Endothelial cell of umbilical vein (primary cell): ENCODE results near the gene ASB8. TPM values are rescaled to one million over a fixed set of nuclear protein-coding genes. Genes with fewer than 3 reads are reported as not detected.

Source experiments
- BruUV-seq: library from RNA; stranded (reverse); fragments of 400-500 nt; replicated peaks from 2 replicates; lab custom pipeline; 2021; lab: Mats Ljungman, UMichigan
- CTCF ChIA-PET: fragments of 300-600, 350-600 bp; sonication (Branson Sonifier 250); formaldehyde crosslinking; loops from one replicate; lab custom pipeline; 2021; ENCODE audit warnings: antibody characterized with exemption, inconsistent platforms; lab: Charles Lee
- POLR2A ChIA-PET: fragments of 300-600, 350-600 bp; sonication (Branson Sonifier 250); formaldehyde crosslinking; loops from one replicate; lab custom pipeline; 2021; ENCODE audit warnings: antibody characterized with exemption, inconsistent platforms; lab: Charles Lee
- DNase-seq: peaks from one replicate; pipeline ENCODE4 v3.0.0-alpha.2; 2011; ENCODE audit warnings: low read depth, low spot score
- FAIRE-seq: peaks from 2 replicates; lab custom pipeline; 2011; peaks lifted over from hg19 to GRCh38; lab: Jason Lieb, UNC
- H2AFZ ChIP-seq: 2 replicates; pipeline ENCODE4 v1.6.0; 2012; ENCODE audit warnings: low read depth, low read length, control low read depth, inconsistent platforms
- H3K27ac ChIP-seq: 2 replicates; pipeline ENCODE4 v1.5.1; 2011; ENCODE audit warnings: low read depth, mild to moderate bottlenecking, control low read depth, low read length, moderate library complexity; ENCODE audit not compliant: insufficient read depth
- H3K27me3 ChIP-seq, 2 experiments: 2 replicates each; pipeline versions ENCODE4 v1.6.0 to v1.6.1; 2011; ENCODE audit warnings: low read length in 2 of 2, mixed read lengths in 1 of 2; ENCODE audit not compliant: control insufficient read depth in 2 of 2, insufficient read depth in 2 of 2
- H3K36me3 ChIP-seq, 2 experiments: 2 replicates in 1 of 2; 3 replicates in 1 of 2; pipeline ENCODE4 v1.5.1; 2011; ENCODE audit warnings: low read length in 2 of 2, mild to moderate bottlenecking in 1 of 2, moderate library complexity in 1 of 2; ENCODE audit not compliant: control insufficient read depth in 2 of 2, insufficient read depth in 2 of 2; ENCODE audit errors: extremely low read depth in 1 of 2
- H3K4me1 ChIP-seq: 3 replicates; pipeline ENCODE4 v1.5.1; 2011; ENCODE audit warnings: mild to moderate bottlenecking, low read length; ENCODE audit not compliant: control insufficient read depth, insufficient read depth; ENCODE audit errors: extremely low read depth
- H3K4me2 ChIP-seq: 2 replicates; pipeline ENCODE4 v1.6.1; 2011; ENCODE audit warnings: low read length, control low read depth, mixed read lengths; ENCODE audit not compliant: insufficient read depth
- H3K4me3 ChIP-seq, 3 experiments: fragments of 200-600 bp in 1 of 3; sonication (generic), shearing (Covaris generic) in 1 of 3; replicated peaks in 1 of 3; 2 replicates each; pipeline ENCODE4 v1.5.1; 2011 to 2016; ENCODE audit warnings: control low read depth in 3 of 3, low read length in 3 of 3, mild to moderate bottlenecking in 2 of 3, inconsistent platforms in 1 of 3, low read depth in 1 of 3, moderate library complexity in 1 of 3; ENCODE audit not compliant: insufficient read depth in 1 of 3
- H3K79me2 ChIP-seq: 2 replicates; pipeline ENCODE4 v1.6.0; 2012; ENCODE audit warnings: low read length, inconsistent platforms; ENCODE audit not compliant: control insufficient read depth, insufficient read depth
- H3K9ac ChIP-seq: replicated peaks from 2 replicates; pipeline ENCODE3; 2011; ENCODE audit warnings: low read length, control low read depth; ENCODE audit not compliant: insufficient read depth; ENCODE audit errors: extremely low read depth
- H3K9me1 ChIP-seq: replicated peaks from 3 replicates; pipeline ENCODE4 v1.6.0; 2011; ENCODE audit warnings: mild to moderate bottlenecking, low read length; ENCODE audit not compliant: control insufficient read depth, insufficient read depth; ENCODE audit errors: extremely low read depth
- H3K9me3 ChIP-seq: replicated peaks from 2 replicates; pipeline ENCODE4 v1.5.1; 2012; ENCODE audit warnings: low read length, inconsistent platforms; ENCODE audit not compliant: control insufficient read depth, insufficient read depth
- H4K20me1 ChIP-seq: replicated peaks from 2 replicates; pipeline ENCODE3; 2011; ENCODE audit warnings: mild to moderate bottlenecking, low read length; ENCODE audit not compliant: control insufficient read depth, insufficient read depth; ENCODE audit errors: extremely low read depth
- EZH2 ChIP-seq: IDR thresholded peaks from 2 replicates; pipeline ENCODE4 v1.6.1; 2012; ENCODE audit warnings: borderline replicate concordance, low read depth, mild to moderate bottlenecking, moderate library complexity, low read length, inconsistent platforms; ENCODE audit not compliant: severe bottlenecking
- FOS ChIP-seq: IDR thresholded peaks from 2 replicates; pipeline ENCODE4 v1.6.1; 2011; ENCODE audit warnings: mild to moderate bottlenecking, low read length, moderate library complexity, borderline replicate concordance; ENCODE audit not compliant: insufficient read depth
- GATA2 ChIP-seq: IDR thresholded peaks from 2 replicates; pipeline ENCODE4 v1.7.0; 2011; ENCODE audit warnings: low read depth, mild to moderate bottlenecking, moderate library complexity, mixed read lengths, low read length; ENCODE audit not compliant: insufficient read length, insufficient read depth
- JUN ChIP-seq: IDR thresholded peaks from 2 replicates; pipeline ENCODE4 v1.6.1; 2011; ENCODE audit warnings: borderline replicate concordance, low read depth; ENCODE audit not compliant: insufficient read length, insufficient read depth
- MYC ChIP-seq: IDR thresholded peaks from one replicate; pipeline ENCODE4 v1.6.1; 2011; ENCODE audit warnings: mild to moderate bottlenecking, low read depth, low read length
- POLR2A ChIP-seq: IDR thresholded peaks from 2 replicates; pipeline ENCODE4 v1.6.1; 2012; ENCODE audit warnings: low read depth, mild to moderate bottlenecking, control low read depth, low read length
- POLR2AphosphoS5 ChIP-seq: IDR thresholded peaks from 2 replicates; pipeline ENCODE4 v1.6.1; 2012; ENCODE audit warnings: low read depth, mild to moderate bottlenecking, control low read depth, low read length, moderate library complexity; ENCODE audit not compliant: insufficient read depth
- dilution Hi-C: fragments of 300-500 bp; cut with MboI; formaldehyde crosslinking; loops from one replicate; pipeline ENCODE4 v1.15.0; 2019; ENCODE audit warnings: low sequenced_read_pairs; ENCODE audit not compliant: extremely low pct_ligation_motif_present
- intact Hi-C: fragments of 100-400 bp; cut with micrococcal nuclease; formaldehyde crosslinking; loops from one replicate; pipeline ENCODE4 v1.10.0; 2022
- polyA plus RNA-seq, 4 experiments: library from polyadenylated mRNA; depleted of rRNA in 3 of 4; stranded (reverse) in 3 of 4; unstranded in 1 of 4; fragments of >200 nt; gene quantifications; 2 replicates each; pipeline versions ENCODE4 v1.2.1 to v1.2.3, GENCODE V29; 2011 to 2012; ENCODE audit warnings: missing spikeins in 1 of 4
- total RNA-seq: library from RNA; stranded (reverse); gene quantifications from 2 replicates; pipeline ENCODE4 v1.2.3, GENCODE V29; 2021
- TF ChIP-seq, protein P1 (sequence below): IDR thresholded peaks from 2 replicates; pipeline ENCODE4 v1.6.1; 2011; ENCODE audit not compliant: insufficient read depth, insufficient read length
- TF ChIP-seq, protein P2 (sequence below), 2 donors: IDR thresholded peaks; 1 replicate in 1 of 2; 2 replicates in 1 of 2; pipeline ENCODE4 v1.5.1; 2011; ENCODE audit warnings: low read length in 2 of 2, mild to moderate bottlenecking in 2 of 2, moderate library complexity in 2 of 2, control low read depth in 1 of 2, inconsistent platforms in 1 of 2, low read depth in 1 of 2; ENCODE audit not compliant: insufficient read depth in 1 of 2; ENCODE audit errors: extremely low read depth in 1 of 2

ASB8 gene
- total and polyA plus RNA-seq, 2 donors (not counting 3 experiments of a cell fraction or from before 2014, with no cell fraction given) = 14.9 to 29.7 TPM

DNA sequence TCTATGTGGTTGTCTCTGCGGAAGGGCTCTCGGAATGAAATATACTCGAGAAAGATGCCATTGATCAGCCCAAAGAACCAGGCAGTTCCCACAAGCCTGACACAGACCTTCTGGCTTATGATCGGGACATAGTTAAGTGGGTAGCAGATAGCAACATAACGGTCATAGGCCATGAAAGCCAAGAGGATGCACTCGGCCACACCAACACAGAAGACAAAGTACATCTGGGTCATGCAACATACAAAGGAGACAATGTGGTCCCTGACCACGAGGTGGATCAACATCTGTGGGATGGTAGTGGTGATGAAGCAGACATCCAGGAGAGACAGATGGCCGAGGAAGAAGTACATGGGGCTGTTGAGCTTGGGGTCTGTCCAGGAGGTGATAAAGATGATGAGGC is 45.5 kb upstream of the ASB8 start:
- CTCF ChIA-PET = no interaction called here
- Histone ChIP-seq H4K20me1 (no peaks in the 10 kb centered on the region), H3K4me1 (peaks cover 2% of the 10 kb centered on the region), H3K4me2 (no peak overlapping the region), H3K36me3 (no peaks in the 10 kb centered on the region), H3K4me3 (no peak overlapping the region), H3K9ac (no peak overlapping the region), H3K9me3 (no peaks in the 10 kb centered on the region), H3K27ac (no peak overlapping the region), H3K27me3 (no peaks in the 10 kb centered on the region), H3K9me1 (no peaks in the 10 kb centered on the region), H2AFZ (no peak overlapping the region), H3K79me2 (no peaks in the 10 kb centered on the region)
- FAIRE-seq = no peak
- no TSS peak for BruUV-seq
- intact Hi-C loops (no loop called here), dilution Hi-C loops (no loop called here)
- POLR2A ChIA-PET = no interaction called here
- TF ChIP-seq, protein P1, sequence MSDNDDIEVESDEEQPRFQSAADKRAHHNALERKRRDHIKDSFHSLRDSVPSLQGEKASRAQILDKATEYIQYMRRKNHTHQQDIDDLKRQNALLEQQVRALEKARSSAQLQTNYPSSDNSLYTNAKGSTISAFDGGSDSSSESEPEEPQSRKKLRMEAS = no peak
- TF ChIP-seq MYC = no peak
- TF ChIP-seq POLR2A = no peak
- TF ChIP-seq, protein P2, sequence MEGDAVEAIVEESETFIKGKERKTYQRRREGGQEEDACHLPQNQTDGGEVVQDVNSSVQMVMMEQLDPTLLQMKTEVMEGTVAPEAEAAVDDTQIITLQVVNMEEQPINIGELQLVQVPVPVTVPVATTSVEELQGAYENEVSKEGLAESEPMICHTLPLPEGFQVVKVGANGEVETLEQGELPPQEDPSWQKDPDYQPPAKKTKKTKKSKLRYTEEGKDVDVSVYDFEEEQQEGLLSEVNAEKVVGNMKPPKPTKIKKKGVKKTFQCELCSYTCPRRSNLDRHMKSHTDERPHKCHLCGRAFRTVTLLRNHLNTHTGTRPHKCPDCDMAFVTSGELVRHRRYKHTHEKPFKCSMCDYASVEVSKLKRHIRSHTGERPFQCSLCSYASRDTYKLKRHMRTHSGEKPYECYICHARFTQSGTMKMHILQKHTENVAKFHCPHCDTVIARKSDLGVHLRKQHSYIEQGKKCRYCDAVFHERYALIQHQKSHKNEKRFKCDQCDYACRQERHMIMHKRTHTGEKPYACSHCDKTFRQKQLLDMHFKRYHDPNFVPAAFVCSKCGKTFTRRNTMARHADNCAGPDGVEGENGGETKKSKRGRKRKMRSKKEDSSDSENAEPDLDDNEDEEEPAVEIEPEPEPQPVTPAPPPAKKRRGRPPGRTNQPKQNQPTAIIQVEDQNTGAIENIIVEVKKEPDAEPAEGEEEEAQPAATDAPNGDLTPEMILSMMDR (IDR thresholded peaks at IDR 0.05; ENCODE audit: extremely low read depth in 1 of 2, insufficient read depth in 1 of 2, low read depth in 1 of 2, low read length in 2 of 2) = no peak
- TF ChIP-seq FOS = no peak
- no peak for TF ChIP-seq POLR2AphosphoS5
- no peak for TF ChIP-seq GATA2
- no peak for TF ChIP-seq JUN
- TF ChIP-seq EZH2 = no peak
- DNase-seq = no peak
